ENCODE results near the gene ENPP4. TPM values are rescaled to one million over a fixed set of nuclear protein-coding genes. Genes with fewer than 3 reads are reported as not detected.

The ENPP4 gene
- polyA plus RNA-seq, 1 donor from 2014 or later = 24.0 TPM

DNA sequence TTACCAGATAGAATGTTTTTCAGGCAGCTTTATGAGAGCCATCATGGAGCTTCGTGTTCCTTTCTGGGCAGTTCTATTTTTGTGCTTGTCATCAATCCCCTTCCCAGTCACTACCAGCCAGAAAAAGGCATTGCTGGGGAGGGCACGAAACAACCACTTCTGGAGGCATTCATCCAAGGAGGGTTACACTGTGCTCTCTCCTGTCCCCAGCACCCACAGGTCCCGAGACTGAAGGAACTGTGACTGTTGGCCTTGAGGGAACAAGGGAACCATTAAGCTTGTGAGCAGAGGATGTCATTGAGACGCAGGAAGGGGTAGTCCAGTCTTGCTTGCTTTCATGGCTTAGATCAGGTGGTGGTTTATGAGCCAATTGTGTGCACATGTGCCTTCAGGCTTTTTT, 61.1 kb downstream of the ENPP4 start:
- Histone ChIP-seq H3K9me3 (ENCODE audit: low read length) (no peaks in the 10 kb centered on the region), H2AFZ (ENCODE audit: low read depth, low read length) (no peak overlapping the region), H3K9ac (ENCODE audit: low read length) (no peak overlapping the region), H3K4me2 (ENCODE audit: low read length) (no peak overlapping the region), H3K9me2 (ENCODE audit: insufficient read depth, low read length) (no peaks in the 10 kb centered on the region), H3K4me3 (ENCODE audit: low read length) (no peak overlapping the region), H3K27ac (ENCODE audit: low read length) (no peak overlapping the region), H3K27me3 (ENCODE audit: insufficient read depth, low read depth, low read length) (no peaks in the 10 kb centered on the region), H3K79me2 (replicated peaks; ENCODE audit: insufficient read depth, low read length) (no peaks in the 10 kb centered on the region), H3K36me3 (ENCODE audit: insufficient read depth, low read length) (no peaks in the 10 kb centered on the region), H3F3A (ENCODE audit: insufficient read depth, low read length, poor library complexity, severe bottlenecking) (no peaks in the 10 kb centered on the region), H4K20me1 (ENCODE audit: insufficient read depth) (no peaks in the 10 kb centered on the region)
- TF ChIP-seq EZH2 (IDR thresholded peaks at IDR 0.05; ENCODE audit: borderline replicate concordance, insufficient read depth, low read length, poor library complexity, severe bottlenecking) (no peak), POLR2AphosphoS5 (IDR thresholded peaks at IDR 0.05) (no peak), RAD21 (conservative IDR thresholded peaks at IDR 0.05) (no peak), SMC3 (conservative IDR thresholded peaks at IDR 0.05; ENCODE audit: poor library complexity) (no peak), TAF1 (IDR thresholded peaks at IDR 0.05; ENCODE audit: low read depth) (no peak), MXI1 (conservative IDR thresholded peaks at IDR 0.05; ENCODE audit: poor library complexity, severe bottlenecking) (no peak), EP300 (conservative IDR thresholded peaks at IDR 0.05; ENCODE audit: poor library complexity, severe bottlenecking) (no peak), CTCF (IDR thresholded peaks at IDR 0.05; ENCODE audit: poor library complexity, severe bottlenecking) (no peak)
- TF ChIP-seq, protein P1, sequence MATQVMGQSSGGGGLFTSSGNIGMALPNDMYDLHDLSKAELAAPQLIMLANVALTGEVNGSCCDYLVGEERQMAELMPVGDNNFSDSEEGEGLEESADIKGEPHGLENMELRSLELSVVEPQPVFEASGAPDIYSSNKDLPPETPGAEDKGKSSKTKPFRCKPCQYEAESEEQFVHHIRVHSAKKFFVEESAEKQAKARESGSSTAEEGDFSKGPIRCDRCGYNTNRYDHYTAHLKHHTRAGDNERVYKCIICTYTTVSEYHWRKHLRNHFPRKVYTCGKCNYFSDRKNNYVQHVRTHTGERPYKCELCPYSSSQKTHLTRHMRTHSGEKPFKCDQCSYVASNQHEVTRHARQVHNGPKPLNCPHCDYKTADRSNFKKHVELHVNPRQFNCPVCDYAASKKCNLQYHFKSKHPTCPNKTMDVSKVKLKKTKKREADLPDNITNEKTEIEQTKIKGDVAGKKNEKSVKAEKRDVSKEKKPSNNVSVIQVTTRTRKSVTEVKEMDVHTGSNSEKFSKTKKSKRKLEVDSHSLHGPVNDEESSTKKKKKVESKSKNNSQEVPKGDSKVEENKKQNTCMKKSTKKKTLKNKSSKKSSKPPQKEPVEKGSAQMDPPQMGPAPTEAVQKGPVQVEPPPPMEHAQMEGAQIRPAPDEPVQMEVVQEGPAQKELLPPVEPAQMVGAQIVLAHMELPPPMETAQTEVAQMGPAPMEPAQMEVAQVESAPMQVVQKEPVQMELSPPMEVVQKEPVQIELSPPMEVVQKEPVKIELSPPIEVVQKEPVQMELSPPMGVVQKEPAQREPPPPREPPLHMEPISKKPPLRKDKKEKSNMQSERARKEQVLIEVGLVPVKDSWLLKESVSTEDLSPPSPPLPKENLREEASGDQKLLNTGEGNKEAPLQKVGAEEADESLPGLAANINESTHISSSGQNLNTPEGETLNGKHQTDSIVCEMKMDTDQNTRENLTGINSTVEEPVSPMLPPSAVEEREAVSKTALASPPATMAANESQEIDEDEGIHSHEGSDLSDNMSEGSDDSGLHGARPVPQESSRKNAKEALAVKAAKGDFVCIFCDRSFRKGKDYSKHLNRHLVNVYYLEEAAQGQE (IDR thresholded peaks at IDR 0.05; ENCODE audit: borderline replicate concordance) = no peak

- no peak overlapping the region for H3K4me2 ChIP-seq (ENCODE audit: low read length)
- no peaks in the 10 kb centered on the region for H4K20me1 ChIP-seq (ENCODE audit: insufficient read depth)
- no peaks in the 10 kb centered on the region for H3K27me3 ChIP-seq (ENCODE audit: insufficient read depth, low read depth, low read length)
- H3K9me2 ChIP-seq (ENCODE audit: insufficient read depth, low read length) = no peaks in the 10 kb centered on the region
- no peak overlapping the region for H3K9ac ChIP-seq (ENCODE audit: low read length)
- H3K79me2 ChIP-seq (replicated peaks; ENCODE audit: insufficient read depth, low read length) = no peaks in the 10 kb centered on the region
- H3K27ac ChIP-seq (ENCODE audit: low read length) = no peak overlapping the region
- H2AFZ ChIP-seq (ENCODE audit: low read depth, low read length) = no peak overlapping the region
- H3K4me3 ChIP-seq (ENCODE audit: low read length) = no peak overlapping the region
- no peaks in the 10 kb centered on the region for H3K9me3 ChIP-seq (ENCODE audit: low read length)
- TF ChIP-seq RAD21 (conservative IDR thresholded peaks at IDR 0.05) = no peak
- H3F3A ChIP-seq (ENCODE audit: insufficient read depth, low read length, poor library complexity, severe bottlenecking) = no peaks in the 10 kb centered on the region
- no peaks in the 10 kb centered on the region for H3K36me3 ChIP-seq (ENCODE audit: insufficient read depth, low read length)
Measured at GRCh38 chr6:46191961-46192360, 62.2 kb downstream of the ENPP4 start.

Other genes starting within 250 kb of the ENPP4 start
- 0.22 TPM in 1 of 2 replicates, not detected in the other for gene CLIC5, start 114.1 kb upstream of the ENPP4 start, polyA plus RNA-seq
- 1.1 and 1.2 TPM in 2 replicates for gene ENPP5, start 41.0 kb downstream of the ENPP4 start, polyA plus RNA-seq

All from neural cell (in vitro differentiated cells).